HG03565 (cell line): ENCODE results near the gene EID3.
A peak's percentile ranks its signal among the peaks of the same experiment; 100 is the strongest.
"Not testable (repeated sequence)": the region's sequence is repeated elsewhere in the genome, so short reads cannot be mapped to it uniquely, and the experiment has no call there.

ENCODE experiments used
- ATAC-seq: cut with Tn5 transposase; IDR thresholded peaks from one replicate; pipeline ENCODE4 v1.9.1; 2021; ENCODE audit warnings: mild to moderate bottlenecking, moderate library complexity; ENCODE audit not compliant: unreplicated experiment

The EID3 gene

DNA sequence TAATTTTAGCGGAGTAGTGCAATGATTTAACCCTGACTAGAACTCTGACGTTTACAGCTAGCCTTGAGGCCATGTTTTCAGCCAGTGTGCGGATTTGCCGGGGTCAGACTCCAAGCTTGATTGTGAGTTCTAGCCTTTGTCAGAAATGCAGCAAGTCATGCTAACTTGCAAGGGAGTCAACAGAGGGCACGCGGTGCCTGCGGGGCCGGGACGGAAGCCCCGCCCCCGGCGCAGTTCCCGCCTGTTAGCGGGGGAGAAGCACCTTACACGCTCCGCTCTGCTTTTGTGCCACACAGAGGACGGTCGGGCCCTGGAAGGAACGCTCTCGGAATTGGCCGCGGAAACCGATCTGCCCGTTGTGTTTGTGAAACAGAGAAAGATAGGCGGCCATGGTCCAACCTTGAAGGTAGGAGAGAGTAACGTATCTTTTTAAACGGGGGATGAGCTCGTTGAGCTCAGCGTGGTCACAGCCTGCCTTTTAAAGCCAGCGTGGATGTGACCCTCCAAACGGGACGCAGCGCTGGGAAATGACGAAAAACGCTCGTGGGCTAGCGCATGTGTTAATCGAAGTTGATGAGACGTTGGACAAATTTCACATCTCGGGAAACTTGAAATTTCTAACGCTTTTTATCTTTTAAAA, 14.8 kb upstream of the EID3 start:
- peak; percentile 45 for ATAC-seq

DNA sequence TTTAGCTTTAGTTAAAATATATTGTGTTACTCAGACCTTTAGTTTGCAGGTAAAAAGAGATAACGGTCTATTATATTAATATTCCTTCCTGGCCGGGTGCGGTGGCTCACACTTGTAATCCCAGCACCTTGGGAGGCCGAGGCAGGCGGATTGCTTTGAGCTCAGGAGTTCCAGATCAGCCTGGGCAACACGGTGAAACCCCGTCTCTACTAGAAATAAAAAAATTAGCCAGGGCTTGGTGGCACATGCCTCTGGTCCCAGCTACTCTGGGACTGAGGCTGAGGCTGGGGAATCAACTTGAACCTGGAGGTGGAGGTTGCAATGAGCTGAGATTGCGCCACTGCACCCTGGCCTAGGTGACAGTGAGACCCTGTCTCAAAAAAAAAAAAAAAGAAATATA, 13.2 kb upstream of the EID3 start:
- ATAC-seq, result no peak

DNA sequence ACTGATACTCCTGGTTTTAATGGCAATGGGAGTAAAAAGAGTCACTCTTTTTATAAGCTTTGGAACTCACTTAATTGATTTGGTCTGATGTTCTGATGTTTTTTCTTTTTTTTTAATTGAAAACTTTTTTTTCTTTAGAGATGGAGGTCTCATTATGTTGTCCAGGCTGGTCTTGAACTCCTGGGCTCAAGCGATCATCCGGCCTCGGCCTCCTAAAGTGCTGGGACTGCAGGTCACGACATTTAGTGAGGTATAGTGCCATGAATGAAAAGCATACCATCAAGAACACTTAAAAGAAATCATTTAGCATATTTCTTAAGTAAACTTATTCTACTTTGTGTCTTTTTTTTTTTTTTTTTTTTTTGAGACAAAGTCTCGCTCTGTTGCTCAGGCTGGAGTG, 12.7 kb upstream of the EID3 start:
- ATAC-seq, result no peak

DNA sequence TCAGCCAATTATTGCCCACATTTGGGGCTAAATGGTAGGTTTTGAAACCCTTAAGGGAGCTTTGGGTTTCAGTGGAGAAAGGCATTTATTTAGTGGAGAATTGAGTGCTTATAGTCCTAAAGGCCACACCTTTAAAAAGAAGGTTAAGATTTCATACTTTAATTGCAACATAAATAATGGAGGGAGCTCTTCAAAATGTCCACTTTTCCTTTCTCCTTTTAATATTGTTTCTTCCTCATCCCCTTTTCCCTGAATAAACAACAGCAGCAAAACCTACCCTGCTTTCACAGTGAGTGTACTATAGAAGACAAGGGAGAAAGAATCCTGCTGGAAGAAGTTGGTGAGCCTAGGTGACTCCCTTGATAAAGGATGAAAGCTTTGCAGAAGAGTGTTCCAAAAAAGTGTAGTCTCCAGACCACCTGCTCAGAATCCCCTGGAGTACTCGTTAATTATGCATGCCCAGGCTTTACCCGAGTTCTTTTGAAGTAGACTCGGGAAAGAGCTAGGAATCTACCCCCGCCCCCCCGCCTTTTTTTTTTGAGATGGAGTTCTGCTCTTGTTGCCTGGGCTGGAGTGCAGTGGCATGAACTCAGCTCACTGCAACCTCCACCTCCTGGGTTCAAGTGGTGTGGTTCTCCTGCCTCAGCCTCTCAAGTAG, 11.5 kb upstream of the EID3 start:
- no peak for ATAC-seq

DNA sequence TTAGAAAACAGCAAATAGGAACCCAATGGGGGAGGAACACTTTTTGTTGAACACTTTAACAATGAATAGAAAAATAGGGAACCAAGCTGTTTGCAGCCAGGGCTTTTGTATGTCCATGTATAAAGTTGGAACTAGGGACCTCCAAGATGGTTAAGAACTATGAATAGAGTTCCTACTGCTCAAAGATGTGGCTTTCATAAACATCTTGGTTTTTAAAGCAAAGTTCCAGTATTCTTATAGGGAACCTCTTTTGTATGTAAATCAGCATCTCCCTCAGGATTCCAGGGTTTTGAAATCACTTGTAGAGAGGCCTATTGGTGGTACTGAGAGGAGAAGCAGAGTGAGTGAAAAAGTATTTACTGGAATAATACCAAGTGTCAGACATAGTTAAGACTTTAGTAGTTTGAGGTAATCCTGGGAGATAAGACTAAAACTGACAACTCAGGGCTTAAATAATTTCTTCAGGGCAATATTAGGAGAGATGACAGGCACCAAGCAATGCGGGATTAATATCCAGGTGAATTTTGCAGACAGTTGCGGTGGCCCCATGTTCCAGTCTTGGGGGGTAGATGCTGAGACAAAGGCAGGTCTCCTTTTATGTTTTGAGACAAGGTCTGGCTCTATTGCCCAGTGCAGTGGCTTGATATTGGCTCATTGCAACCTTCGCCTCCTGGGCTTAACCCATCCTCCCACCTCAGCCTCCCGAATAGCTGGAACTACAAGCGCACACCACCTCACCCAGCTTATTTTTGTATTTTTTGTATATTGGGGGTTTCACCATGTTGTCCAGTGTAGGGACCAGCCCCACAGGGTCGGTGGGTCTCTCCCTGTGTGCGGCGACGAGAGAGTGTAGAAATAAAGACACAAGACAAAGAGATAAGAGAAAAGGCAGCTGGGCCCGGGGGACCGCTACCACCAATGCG, 10.4 kb upstream of the EID3 start:
- no peak for ATAC-seq

DNA sequence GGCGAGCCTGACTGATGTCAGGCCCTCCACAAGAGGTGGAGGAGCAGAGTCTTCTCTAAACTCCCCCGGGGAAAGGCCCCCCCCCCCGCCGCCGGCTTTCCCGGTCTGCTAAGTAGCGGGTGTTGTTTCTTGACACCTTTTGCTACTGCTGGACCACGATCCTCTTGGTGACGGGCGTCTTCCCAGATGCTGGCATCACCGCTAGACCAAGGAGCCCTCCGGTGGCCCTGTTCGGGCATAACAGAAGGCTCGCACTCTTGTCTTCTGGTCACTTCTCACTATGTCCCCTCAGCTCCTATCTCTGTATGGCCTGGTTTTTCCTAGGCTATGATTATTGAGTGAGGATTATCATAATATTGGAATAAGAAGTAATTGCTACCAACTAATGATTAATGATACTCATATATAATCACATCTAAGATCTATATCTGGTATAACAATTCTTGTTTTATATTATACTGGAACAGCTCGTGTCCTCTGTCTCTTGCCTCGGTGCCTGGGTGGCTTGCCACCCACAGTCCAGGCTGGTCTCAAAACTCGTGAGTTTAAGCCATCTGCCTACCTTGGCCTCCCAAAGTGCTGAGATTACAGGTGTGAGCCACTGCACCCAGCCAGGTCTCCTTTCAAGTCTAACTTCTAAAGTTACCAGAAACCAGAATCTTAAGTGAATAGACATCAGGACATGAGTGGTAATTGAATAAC, 9.2 kb upstream of the EID3 start:
- not testable (repeated sequence) for ATAC-seq

DNA sequence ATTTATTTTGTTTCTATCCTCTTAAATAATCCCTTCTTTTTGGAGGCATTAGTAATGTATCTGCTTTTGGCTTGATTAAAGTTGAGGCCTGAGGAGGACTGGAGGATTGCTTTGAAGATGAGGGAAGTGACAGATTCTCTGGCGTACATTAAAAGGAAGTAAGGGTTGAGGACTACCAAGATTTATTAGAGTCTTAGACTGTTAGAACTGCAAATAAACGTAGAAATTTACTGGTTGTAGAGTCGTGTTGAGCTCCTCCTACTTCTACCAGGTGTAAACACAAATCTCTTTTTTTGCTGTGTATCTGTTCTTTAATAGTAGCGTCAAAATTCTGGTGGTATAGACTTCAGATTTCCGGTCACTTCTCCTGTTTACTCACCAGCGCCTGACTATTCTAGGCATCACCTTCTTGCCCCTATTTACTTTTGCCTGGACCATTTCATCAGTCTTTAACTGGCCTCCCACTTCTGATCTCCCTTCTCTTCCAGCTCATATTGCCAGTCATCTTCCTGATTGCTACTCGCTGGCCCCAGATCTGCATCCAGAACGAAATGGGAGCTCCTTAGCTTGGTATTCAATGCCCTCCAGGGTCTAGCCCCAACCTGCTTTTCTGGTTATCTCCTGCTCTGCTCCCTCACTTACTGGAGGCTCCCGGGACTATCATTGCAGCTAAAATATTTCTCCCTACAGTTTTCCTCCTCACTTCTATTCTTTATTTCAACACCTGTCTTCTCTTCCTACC, 8.4 kb upstream of the EID3 start:
- no peak for ATAC-seq

DNA sequence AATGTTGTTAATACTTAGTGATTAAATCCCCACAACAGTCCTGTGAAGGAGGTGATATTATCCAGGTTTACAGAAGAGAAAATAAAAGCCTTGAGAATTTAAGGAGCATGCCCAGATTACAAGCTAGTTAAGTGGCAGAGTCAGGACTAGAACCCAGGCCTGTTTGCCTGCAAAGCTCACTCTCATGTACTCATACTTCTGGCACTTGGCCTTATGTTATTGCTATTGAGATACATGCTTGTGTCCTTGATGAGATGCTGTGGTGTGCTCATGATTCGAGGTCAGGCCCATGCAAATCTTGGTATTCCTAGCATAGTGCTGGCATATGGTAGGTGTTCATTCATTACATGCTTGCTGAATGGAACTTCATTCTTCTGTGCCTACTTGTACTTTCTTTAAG, 7.6 kb upstream of the EID3 start:
- no peak for ATAC-seq

DNA sequence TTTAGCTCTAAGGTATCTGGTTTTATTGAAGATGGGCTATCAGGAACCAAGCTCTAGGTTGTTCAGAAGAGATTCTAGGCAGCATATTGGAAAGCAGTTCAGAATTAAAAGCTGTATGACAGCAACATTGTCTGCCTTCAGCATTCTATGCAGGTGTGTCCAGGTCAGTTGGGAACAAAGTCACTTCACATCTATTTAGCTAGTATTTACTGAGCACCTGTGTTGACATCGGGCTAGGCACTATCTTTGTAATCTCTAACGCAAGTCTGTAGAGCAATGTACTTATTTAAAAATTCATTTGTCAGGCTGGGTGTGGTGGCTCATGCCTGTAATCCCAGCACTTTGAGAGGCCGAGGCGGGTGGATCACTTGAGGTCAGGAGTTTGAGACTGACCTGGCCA, 6.8 kb upstream of the EID3 start:
- ATAC-seq, result no peak

DNA sequence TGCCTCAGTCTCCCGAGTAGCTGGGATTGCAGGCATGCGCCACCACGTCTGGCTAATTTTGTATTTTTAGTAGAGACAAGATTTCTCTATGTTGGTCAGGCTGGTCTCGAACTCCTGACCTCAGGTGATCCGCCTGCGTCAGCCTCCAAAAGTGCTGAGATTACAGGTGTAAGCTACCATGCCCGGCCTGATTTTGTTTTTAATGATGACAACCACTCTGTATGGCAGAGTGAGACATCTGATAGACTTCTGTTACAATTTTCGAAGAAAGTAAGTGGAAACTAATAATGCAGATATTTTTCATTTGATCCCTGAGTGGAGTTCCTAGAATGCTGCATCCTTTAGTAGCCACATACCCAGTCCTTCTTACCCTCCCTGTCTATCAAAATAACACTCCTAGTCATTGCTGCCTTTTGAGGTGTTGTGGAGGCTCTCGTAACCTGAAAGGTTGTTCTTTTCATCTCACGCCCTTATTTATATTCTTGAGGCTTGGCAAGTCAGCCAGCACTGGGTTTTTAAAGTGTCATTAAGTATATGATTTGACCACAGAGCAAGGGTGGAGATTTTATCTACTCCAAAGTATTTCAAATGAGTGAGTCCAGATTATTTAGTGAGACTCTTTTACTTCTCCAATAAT, 5.9 kb upstream of the EID3 start:
- no peak for ATAC-seq

DNA sequence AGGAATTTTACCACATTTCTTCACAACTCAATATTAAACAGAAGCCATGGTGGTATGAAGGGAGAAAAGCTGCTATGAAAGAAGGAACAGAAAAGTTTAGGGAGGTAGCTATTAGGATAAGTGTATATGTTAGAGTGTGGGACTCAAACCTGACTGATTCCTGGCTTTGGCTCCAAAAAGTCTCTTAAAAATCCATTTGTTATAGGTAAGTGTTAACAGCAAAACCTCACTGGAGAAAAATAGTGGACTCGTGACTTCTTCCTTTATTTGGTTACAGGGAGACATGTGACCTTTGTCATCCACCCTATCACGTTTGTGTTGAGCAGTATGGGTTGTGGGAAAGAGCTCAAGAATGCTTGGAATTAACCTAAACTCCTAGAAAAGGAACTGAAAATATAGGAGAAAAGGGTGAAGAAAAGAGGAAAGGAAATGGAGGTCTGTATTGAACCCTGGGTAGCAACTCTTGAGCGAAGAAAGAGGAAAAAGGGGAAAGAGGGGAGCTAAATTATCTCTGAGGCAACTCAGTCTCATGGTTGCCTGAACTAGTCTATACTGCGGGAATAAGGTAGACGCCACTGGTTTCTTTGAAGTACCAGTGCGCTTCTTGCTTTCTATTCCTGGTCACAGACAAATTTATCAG, 3.6 kb upstream of the EID3 start:
- no peak for ATAC-seq

DNA sequence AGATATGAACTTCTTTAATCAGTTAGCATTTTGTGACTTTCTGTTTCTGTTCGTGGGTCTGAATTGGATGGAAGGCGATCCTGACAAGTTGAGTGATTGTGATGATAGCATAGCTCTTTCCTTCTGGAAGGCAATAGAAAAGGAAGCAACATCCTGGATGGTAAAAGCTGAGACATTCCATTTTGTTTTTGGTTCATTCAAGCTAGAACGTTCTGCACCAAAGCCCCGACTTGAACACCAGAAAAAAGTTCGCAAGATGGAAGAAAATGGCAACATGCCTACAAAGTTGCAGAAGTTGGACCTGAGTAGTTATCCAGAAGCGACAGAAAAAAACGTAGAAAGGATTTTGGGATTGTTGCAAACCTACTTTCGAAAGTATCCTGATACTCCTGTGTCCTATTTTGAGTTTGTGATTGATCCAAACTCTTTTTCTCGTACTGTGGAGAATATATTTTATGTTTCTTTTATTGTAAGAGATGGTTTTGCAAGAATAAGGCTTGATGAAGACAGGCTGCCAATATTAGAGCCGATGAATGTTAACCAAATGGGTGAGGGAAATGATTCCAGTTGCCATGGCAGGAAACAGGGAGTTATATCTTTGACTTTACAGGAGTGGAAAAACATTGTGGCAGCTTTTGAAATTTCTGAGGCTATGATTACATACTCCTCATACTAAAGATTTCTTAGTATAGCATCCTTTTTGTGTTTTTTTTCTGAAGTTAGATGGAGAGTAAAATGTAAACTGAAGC, 896 bp downstream of the EID3 start:
- ATAC-seq, result no peak

DNA sequence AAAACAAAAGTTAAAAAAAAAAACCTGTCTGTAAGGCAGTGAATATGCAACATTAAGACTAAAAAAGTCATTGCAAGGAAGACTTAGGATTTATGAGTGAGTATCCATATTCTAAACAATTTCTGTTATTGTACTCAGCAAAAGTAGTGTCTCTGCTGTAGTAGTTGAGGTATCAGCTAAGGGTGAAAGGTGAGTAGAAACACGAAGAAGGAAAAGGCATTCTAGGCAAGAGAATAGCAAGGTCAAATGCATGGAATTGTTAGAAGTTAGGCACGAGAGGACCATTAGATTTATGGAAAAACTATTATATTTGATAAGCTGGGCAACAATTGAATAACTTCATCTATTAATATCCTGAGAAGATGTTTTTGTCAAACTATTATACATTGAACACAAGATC, 1.8 kb downstream of the EID3 start:
- no peak for ATAC-seq

DNA sequence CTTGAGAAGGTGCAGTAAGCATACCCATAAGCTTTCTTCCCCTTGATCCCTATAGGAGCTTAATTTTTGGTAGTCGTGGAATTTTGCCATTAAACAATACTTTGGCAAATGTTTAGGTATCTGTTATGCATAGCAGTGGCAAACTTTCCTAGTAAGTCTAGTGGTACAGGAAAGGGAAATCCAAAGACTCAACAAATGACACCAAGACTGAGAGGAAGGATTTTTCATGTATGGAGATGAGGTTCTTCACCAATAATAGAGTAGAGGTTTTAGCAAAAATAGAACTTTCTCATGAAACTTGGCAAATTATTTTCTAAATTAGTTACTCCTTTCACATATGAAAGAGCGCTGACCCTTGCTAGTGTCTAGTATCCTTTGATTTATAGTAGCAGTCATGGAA, 2.8 kb downstream of the EID3 start:
- no peak for ATAC-seq

DNA sequence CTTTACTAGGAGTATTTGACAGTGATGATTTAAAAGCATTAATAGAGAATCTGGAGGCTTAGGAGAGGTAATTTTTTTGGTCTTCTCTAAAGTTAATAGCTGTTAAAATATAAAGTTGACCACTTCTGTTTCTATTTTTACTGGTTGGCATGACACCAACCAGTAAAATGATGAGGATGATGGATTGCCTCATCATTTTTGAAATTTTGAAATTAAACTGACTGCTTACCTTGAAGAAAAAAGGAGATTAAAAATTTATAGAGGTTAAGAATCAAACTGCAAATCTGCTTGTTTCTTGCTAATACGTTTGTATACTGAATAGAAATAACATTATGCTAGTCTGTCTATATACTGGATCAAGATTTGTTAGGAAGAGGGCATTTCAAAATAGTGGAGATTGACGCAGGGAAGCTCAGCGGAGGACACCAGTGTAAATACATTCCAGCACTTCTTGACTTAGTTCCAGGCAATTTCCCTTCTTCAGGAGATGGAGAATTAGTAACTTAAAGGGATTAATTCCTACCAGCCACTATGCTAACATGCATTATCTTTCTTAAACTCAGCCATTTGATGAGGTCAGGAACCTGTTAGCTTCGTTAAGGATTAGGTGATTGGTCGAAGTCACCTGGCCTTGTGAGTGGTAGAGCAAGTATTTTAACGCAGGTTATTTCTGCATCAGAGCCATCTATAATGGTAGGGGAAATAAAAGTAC, 3.6 kb downstream of the EID3 start:
- ATAC-seq, result no peak

DNA sequence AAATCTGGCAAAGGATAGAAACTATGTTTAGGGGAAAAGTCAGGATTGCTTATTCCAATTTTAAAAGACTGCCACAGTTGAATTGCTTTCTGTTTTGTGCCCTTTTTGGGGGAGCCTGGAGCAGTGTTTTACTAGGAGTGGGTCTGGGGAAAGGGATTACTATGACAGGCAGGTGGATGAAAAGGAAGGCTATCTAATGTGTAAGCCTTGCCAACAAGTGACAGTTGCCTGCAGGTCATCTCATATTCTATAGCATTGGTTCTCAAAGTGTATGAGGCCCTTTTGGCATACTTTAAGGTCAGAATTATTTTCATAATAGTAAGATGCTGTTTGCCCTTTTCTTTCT, 4.1 kb downstream of the EID3 start:
- no peak for ATAC-seq

DNA sequence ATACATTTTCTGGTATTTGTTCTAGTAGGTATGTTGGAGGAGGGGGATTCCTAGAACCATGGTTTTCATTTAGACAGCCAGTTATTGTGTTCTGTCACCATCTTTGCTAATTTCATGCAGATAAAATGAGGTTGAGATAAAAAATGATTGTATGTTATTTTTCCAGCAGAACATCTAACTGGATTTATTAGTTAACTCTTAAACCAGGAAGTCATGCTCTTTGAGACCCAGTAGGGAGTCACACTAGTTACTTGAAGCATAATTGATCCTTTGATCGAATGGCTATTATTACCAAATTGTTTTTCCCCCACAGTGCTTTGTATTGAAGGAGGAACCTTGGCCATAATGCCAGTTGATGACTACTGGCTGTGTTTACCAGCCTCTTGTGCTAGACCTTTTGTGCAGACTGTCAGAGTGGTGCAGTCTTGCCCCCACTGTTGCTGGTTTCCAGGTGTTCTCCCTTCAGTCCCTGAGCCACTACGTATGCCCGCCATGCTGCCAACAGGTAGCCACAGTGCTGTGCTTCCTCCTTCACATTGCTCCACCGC, 6.0 kb downstream of the EID3 start:
- no peak for ATAC-seq
